ENCODE measurements around the gene TMEM121B. TPM values are rescaled to one million over a fixed set of nuclear protein-coding genes. Genes with fewer than 3 reads are reported as not detected.

The TMEM121B gene
- polyA plus RNA-seq, 12 donors: 1.8 to 5.7 (median 4.4) TPM; not detected in 1

DNA sequence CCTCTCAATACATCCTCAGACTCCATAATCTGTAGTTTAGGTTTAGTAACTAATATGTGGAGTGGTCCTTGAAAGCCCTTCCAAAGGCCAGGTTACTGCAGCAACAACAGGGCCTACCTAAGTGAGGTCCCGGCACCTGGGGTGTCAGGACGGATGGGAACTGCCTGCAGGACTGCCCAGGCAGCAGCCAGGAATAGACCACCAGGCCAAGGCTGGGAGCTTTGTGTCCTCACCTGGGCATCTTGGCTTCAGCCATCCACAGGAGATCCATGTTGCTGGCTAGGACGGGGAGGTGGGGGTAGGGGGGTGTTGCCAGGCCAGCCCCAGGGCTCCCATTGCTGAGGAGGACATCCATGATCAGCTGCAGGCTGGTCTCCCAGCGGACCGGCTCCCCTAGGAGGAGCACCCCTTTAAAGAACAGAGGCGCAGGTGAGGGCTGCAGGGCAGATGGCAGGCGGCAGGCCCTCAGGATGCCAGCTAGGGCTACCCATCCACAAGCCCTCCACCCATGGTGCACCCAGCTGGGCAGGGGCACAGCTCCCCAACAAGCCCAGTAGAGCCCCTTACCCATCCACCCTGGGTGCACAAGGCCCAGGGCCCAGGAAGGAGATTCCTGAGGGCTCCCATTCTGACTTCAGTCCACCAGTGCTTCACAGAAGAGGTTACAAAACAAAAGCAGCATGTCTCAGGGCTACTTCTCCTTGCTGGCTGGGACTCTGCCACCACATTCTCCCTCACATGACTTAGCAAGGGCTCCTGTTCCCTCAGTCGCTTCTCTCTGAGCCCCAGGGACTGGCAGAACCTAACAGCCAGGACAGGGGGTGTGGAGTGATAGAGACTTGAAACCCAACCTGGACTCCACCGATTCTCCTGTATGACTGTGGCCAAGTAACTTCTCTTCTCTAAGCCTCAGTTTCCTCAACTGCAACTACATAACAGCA lies 19.9 kb upstream of the TMEM121B start:
- no peak for DNase-seq

DNA sequence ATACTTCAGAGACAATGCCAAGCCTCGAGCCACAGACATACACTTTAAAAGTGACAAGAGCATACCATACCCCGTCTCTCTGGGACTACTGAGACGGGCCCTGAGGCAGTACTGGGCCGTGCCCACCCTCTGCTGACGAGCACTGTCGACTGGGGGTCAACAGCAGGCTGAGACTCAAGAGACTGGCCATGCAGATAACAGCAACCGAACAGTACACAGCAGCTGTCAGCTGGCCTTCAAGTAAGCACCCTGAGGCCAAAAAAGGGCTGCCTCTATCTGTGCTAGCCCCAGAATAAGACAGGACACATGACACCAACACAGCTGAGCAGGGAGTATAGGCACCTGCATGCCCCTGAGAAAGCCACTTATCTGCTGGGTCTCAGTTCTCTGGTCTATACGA lies 18.9 kb upstream of the TMEM121B start:
- no peak for DNase-seq

DNA sequence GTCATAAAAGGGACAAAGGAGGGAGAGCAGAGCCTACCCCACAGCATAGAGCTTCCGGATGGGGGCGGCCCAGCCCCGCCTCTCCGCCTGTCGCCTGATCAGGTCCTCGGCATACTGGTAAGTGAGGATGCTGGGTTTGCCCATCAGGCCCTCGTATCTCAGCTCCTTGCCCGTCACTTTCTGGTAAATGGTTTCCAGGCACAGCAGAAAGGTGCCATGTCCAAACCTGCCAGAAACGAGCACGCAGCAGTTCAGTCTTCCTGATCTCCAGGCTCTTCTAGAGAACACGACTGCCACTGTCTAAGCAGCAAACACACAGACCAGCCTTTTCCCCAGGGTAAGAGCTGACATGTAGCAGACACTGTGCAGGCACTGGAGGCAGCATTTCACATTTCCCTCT lies 17.4 kb upstream of the TMEM121B start:
- no peak for DNase-seq

DNA sequence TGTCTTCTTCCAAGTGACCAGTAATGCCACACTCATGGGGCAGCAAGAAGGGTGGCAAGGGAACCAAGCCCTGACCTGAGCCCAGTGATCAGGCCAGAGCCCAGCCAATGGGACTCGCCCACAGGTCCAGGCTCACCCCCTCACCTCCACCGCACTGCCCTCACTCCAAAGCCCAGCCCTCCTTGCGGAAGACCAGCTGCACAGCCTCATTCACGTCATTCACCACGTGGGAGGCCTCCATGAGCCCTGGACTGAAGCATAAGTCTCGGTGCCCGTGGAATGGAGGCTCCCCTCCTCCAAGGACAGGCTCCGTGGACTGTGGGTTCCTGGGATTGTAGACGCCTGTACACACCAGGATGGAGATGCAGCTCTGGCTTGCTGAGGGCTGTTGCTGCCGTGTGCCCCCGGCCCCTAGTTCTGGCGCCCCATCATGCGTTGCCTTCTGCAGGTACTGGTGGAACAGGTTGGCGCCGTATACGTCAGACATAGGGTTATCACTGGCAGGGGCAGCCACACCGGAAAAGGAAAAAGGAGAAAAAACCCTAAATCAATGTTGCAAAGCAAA lies 16.8 kb upstream of the TMEM121B start:
- no peak for DNase-seq

DNA sequence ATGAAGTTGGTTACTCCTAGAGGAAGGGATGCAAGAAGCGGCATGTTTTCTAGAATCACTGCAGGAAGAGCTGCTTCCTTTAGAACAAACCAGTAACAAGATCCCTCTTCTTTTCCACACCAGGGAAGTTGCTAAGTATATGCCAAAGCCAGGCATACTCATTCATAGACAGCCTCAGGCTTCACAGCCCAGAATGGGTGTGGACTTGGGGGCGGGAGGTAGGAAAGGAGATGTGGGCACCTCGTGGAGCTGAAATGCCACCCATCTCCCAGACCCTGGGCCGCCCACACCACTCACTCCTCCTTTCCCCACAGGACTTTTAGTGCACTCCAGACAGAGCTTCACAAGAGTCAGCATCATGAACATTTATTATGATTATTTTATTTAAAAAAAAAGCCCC lies 16.0 kb upstream of the TMEM121B start:
- no peak for DNase-seq

DNA sequence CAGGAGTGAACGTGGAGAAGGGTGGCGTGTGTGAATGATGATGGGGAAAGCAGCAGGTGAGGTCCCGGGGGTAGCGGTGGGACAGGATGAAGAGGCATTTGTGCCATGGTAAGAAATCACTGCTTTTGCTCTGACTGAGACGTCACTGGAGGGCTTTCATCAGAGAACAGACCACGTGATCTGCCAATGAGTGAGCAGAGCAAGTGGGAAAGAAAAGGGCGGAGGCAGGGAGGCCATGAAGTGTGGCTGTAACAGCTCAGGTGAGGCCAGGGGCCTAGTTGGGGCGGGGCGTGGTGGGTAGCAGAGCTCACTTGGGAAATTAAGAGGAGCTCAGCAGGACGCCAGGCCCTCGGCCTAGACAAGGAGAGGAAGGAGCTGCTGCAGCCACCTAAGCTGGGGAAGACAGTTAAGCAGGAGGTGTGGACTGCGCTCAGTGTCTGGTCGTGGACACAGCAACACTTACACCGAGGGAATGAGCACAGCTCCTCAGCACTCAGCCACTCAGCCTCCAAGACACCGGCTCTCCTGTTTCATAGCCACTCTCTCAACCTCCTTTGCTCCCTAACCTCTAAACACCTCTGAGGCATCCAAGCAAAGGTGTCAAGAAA lies 14.1 kb upstream of the TMEM121B start:
- DNase-seq: no peak

DNA sequence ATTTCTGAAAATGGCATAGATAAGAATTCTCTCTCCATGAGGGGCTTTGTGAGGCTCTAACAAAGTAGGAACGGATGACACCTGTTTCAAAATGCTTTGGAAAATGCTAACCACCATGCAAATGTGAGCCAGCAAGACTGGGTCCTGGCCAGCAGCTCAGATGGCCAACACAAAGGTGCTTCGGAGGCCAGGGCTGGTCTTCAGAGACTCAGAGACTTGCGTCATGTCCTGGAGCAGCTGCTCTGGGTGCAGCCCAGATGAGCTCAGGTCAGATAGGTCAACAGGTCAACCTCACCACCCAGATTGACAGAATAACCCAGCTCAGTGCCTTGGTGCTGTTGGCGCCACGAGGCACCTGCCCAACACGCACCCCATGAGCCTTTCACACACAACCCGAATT lies 12.0 kb upstream of the TMEM121B start:
- DNase-seq: no peak

DNA sequence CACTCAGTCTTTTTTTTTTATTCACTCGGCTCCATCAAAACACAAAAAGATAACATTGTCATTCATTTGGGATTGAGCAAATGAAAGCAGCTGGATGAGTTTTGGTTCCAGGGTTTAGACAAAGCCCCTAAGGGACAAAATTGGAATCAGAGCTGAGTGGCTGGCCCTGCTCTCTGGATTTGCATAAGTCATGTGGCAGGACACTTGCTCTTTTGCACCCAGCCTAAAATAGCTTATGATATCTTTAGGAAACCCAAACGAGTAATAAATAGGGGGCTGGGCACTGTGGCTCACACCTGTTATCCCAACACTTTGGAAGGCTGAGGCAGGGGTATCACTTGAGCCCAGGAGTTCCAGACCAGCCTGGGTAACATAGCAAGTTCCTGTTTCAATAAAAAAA lies 11.0 kb upstream of the TMEM121B start:
- no peak for DNase-seq

DNA sequence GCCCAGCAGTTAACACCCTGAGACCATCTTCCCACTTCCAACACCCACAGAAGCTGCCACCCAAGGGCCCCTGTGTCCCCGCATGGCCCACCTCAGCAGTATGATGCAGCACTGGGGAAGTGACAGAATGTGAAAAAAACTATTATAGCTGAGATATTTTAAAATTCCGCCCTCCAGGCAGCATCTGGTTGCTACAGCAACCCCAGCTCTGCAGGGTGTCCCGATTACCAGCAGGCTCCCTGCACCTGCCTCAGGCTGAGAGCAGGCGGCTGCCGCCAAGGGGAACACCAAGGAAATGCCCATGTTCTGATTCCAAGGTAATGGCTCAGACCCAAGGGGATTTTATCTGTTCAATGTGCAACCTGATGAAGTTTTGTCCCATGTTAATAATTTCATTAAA lies 10.5 kb upstream of the TMEM121B start:
- no peak for DNase-seq

DNA sequence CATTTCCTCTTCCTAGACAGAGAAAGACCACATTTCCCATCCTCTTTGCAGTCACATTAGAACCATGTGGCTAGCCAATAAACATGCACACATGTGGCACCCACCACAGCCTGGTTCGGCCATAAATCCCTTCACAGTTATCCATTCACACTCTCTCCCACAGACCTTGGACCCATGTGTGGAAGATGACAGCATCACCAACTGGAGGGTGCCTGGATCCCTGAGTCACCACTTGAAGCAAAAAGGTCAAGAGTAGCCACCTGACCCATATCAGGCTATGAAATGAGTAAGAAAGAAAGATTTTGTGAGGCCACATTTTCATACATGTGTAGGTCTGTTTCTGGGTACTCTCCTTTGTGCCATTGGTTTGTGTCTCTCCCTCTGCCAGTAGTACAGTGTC lies 9.0 kb upstream of the TMEM121B start:
- DNase-seq: no peak

DNA sequence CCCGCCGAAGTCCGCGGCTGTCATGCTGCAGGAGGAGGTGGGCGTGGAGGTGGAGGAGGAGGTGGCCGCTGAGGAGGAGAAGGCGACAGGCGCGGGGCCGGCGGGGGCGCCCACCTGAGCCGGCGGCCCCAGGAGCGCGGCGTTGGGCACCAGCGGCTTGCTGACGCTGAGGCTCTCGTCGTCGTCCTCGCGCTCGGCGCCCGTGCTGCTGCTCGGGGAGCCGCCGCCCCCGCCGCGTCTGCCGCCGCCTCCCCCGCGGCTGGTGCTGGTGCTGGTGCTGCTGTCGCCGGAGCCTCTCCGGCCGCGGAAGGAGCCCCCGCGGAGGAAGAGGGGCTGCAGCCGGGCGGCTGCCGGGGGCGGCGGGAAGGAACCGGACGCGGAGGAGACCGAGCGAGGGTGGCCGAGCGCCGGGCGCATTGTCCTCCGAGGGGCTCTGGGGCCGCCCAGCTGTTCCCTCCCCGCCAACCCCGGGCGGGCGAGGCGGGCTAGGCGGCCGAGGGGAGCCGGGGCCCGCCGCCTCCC lies 388 bp downstream of the TMEM121B start:
- no peak for DNase-seq

DNA sequence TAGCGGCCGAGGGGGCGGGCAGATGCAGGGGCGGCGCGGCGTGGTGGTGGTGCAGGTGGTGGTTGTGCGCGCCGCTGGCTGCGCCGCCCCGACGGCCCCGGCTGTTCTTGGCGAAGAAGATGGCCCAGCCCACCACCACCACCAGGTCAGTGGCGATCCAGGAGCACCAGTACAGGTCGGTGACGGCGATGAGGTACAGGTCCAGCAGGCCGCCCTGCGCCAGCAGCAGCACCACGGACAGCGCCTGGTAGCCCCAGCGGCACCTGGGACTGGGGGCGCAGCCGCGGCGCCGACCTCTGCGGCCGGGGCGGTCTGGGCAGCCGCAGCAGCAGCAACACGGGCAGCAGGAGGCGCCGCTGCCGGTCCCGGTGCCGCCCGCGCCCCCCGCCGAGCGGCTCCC lies 879 bp downstream of the TMEM121B start:
- peak; percentile 67 for DNase-seq

DNA sequence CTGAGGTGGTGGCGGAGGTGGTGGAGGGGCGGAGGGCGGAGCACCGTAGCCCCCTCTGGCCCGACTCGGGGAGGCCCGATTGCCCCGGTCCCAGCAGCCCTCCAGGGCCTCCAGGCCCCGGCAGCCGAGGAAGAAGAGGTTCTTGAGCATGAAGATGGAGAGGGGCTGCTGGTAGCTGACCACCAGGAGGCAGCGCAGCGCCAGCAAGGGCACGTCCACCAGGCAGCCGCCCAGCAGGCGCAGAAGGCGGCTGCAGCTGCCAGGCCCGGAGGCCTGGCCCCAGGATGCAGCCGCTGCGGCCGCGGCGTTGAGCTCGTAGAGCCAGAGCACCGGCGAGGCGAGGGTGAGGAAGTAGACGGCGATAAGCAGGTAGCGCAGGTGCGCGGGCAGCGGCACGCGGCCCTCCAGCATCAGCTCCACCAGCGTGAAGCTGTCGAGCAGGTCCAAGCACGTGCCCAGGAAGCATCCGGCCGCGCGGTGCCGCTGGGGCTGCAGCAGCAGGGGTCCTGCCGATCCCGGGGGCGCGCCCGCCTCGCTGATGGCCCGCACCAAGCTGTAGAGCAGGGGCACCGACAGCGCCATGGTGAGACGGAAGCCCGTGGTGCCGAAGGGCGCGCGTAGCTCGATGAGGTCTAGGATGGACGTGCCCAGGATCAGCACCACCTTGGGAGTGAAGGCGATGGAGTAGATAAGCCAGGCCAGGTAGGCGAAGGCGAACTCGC lies 1.5 kb downstream of the TMEM121B start:
- DNase-seq: no peak

DNA sequence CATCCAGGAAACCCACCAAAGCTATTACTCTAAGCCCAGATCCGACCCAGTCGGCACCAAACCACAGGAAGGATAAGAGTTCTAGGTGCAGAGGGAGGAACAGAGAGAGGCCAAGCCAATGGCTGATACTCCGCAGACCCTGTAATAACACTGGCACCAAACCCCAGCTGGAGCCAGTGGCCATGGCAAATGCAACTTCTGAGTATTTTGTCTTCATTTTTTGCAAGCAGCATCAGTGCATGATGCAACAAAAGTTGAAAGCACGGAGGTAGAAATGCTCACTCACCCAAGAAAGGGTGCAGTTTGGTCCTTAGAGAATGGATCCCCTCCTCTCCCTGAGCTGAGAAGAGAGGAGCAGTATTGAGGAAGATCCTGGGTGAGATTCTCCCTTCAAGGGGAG lies 2.8 kb downstream of the TMEM121B start:
- DNase-seq: no peak

DNA sequence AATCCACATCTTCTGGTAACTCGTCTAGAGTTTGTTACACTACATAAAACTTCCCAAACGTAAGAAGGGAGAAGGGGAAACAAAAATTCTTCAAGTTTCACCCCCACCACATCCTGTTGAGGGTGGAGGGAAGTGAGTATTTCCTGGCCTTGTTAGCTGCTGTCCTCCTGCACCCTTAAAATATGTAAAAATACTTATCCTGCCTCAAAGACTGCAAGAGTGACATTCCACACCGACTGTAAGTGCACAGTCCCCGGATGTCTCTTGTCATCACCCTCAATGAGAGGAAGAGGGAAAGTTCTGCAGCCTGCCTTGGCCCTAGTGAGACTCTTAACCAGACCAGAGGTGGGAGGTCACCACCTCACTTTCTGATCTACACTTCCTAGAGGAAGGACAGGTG lies 3.3 kb downstream of the TMEM121B start:
- no peak for DNase-seq

DNA sequence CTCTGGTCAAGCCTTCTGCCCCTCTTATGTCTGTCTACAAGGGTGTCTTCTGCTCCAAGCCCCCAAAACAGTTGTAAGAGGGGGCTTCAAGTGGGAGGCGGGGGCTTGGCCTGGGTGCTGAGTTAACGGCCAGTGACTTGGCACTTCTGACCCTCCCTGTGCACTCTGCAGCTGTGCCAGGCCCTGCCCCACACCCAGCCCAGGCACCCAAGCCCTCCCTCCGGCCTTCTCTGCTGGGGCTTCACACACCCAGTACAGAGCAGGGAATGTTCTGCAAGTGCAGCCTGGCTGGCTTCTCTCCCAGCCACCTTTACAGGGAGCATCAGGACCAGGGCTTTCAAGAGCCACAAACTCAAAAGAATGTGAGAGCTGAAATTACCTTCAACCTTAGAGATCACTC lies 3.8 kb downstream of the TMEM121B start:
- no peak for DNase-seq

DNA sequence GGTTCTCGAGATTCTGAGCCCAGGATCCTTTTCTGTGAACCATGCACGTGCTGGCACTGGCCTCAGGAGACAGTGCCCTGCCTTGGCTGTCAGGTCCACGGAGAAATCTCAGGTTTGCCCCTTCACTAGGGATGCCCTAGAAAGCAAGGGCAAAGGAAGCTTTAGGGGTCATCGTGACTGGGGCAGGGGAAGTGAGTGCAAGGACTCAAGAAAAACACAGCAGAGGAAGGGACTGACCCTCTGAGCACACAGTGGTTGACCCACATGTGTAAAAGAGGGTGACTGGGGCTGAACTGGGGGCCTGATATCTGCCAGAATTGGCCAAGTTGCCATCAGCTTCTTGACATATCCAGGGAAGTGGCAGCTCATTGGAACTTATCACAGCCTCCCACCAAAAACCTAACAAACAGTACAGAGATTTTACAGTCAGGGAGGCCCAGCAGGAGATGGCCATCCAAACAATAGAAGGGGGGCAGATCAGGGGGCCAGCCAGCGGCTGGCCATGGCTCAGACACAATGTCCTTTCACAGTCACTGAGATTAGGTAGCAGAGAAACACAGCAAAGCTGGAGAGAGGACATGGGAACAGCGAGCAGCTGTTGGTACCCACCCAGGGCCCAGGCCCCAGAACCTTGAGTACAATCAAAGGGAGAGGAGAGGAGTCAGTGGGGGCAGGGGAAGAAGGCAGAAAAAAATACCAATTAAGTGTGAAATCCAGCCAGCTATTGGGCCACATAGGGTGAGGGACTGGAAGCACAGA lies 4.4 kb downstream of the TMEM121B start:
- no peak for DNase-seq

DNA sequence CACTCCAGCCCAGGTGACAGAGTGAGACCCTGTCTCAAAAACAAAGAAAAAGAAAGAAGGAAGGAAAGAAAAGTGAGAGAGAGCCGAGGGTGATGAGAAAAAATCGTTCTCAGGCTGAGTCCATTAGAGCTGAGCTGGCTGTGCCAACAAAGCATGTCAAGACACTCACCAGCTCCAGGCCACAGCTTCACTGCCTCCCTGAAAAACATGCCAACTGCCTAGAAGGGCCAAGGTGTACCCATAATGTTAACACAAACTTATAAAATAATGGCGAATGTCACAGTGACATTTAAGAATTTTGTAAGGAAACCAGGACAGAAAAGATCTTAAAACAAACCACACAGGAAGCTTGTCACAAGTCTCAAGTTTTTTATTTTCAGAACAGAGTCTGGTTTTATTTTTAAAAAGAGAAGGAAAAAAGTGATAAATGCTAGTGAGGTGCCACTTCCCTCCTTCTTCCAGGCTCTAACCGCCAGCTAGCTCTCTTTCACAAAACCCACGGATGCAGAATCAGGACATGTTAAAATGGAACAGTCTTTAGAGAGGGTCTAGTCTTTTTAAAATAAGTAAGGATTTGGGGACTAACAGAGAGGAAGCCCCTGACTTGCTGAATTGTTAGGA lies 5.1 kb downstream of the TMEM121B start:
- no peak for DNase-seq

DNA sequence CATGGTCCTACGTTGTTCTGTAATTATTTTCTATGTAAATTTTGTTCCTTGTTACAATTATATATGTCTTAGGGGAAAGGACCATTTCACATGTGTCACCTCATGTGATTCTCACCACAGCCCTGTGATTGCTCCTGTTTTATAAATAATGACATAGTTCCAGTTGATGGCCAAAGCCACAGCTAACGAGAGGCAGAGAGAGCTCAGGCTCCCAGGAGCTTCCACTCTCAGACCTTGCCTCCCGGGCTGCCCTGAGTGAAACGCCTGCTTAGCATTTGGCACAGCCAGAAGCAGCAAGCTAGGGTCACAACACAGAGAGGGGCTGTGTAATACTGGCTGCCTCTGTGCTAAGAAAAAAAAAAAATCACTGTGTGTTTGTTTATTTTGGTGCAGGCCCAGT lies 5.9 kb downstream of the TMEM121B start:
- DNase-seq: no peak

DNA sequence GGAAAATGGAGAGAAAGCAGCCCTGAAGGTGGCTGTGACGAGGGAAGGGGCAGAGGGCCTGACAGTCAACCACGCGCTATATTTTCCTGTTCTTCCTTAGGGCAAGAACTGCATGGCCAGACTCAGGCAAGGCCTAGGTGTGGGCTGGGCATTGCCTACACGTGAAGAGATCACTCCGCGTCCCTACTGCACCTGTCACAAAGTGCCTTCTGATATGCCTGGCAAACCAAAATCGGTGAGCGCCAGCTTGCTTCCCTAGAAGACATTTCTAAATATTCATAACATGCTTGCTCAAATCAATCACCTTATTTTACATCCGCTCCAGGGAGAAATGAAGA lies 6.3 kb downstream of the TMEM121B start:
- DNase-seq: no peak
